Activated CD8-positive, alpha-beta memory T cell treated with anti-CD3 and anti-CD28 coated beads, Interleukin-2, amount 10 ng/mL, durations not matched to agents 7 days and 5 days (primary cell): Measurements from ENCODE around the gene PPP1R2C. TPM values are rescaled to one million over a fixed set of nuclear protein-coding genes. Genes with fewer than 3 reads are reported as not detected.

Experiments used
- ATAC-seq: fragments of 150-1000 bp; cut with Tn5 transposase; one replicate; pipeline ENCODE4 v1.10.0; 2021; ENCODE audit warnings: moderate library complexity
- CTCF ChIA-PET: fragments of 350-600 bp; sonication (Branson Sonifier 250); formaldehyde crosslinking; loops from one replicate; lab custom pipeline; 2021; ENCODE audit warnings: antibody characterized with exemption; lab: Charles Lee
- DNase-seq: peaks from one replicate; pipeline ENCODE4 v3.0.0-alpha.2; 2020
- H3K27ac Mint-ChIP-seq: one replicate; pipeline ENCODE4 v1.8.0; 2021; ENCODE audit warnings: mild to moderate bottlenecking, mixed read lengths
- H3K27me3 Mint-ChIP-seq: one replicate; pipeline ENCODE4 v1.8.0; 2021; ENCODE audit warnings: mixed read lengths
- H3K36me3 Mint-ChIP-seq: one replicate; pipeline ENCODE4 v1.8.0; 2021; ENCODE audit warnings: mild to moderate bottlenecking, mixed read lengths
- H3K4me1 Mint-ChIP-seq: one replicate; pipeline ENCODE4 v1.8.0; 2021; ENCODE audit warnings: mixed read lengths
- H3K4me3 Mint-ChIP-seq: one replicate; pipeline ENCODE4 v1.8.0; 2021; ENCODE audit warnings: mild to moderate bottlenecking, moderate library complexity, mixed read lengths
- H3K9me3 Mint-ChIP-seq: one replicate; pipeline ENCODE4 v1.8.0; 2022; ENCODE audit warnings: low read depth, mixed read lengths
- total RNA-seq, 2 experiments: library from RNA; stranded (reverse); gene quantifications; one replicate each; pipeline ENCODE4 v1.2.3, GENCODE V29; 2021

PPP1R2C gene
- total RNA-seq, 2 experiments from 2014 or later = not detected

DNA sequence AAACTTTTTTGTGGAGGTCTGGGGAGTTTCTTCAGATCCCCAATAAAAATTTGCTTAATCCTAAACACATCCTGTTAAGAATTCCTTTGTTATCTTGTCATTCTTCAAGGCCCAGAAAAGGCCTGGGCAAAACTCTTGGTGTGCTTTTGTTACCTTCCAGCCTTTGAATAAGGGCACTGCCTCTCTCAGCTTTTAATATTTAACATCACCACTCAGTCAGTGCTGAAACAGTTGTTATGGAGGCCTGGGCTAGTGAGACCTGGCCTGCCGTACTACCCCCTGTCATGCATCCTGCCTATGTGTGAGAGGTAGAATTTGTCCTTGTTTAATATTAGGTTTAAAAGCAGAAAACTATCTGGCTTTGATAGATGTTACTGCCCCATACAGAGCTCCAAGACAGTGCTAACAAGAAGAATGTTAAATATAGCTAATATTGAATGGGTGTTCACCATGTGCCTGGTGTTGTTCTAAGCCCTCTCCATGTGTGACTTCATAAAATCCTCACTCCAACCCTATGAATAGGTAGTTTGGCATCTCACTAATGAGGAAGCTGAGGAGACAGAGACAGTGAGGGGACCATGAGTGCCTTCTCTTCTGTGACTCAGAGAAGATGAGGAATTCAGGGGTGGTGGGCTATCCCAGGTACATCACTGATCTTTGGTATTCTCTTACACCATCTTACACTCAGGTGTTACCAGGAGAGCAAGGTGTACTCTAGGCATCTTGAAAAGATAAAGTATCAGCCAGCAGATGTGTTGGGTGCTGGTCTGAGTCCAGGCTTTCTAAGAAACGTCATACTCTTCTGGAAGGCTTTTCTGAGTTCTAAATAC, 6.2 kb downstream of the PPP1R2C start:
- Mint-ChIP-seq H3K36me3 (no peaks in the 10 kb centered on the region), H3K27me3 (no peaks in the 10 kb centered on the region)

DNA sequence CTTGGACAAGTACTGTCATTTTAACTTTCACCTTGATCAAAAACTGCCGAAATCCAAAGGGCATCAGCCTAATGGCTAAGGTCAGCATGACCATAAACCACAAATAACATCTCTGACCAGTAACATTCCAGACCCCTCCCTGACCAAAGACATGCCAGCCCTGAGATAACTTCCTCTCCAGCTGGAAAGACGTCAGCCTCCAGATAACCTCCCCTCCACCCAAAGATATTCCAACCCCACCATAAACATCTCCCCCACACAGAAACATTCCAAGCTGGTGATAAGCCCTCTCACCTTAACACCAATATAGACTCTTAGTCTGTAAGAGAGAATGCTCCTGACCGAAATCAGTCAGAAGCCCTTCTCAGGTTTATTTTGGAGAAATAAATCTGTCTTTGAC, 7.4 kb downstream of the PPP1R2C start:
- no peak overlapping the region for H3K27ac Mint-ChIP-seq

More for the DNA sequence above, 6.2 kb downstream of the PPP1R2C start:
- no peak overlapping the region for H3K4me3 Mint-ChIP-seq
- no peaks in the 10 kb centered on the region for H3K4me1 Mint-ChIP-seq
- H3K27ac Mint-ChIP-seq = no peak overlapping the region
- DNase-seq = no peak
- ATAC-seq = no peak
- H3K9me3 Mint-ChIP-seq = no peaks in the 10 kb centered on the region
- CTCF ChIA-PET = no interaction called here

DNA sequence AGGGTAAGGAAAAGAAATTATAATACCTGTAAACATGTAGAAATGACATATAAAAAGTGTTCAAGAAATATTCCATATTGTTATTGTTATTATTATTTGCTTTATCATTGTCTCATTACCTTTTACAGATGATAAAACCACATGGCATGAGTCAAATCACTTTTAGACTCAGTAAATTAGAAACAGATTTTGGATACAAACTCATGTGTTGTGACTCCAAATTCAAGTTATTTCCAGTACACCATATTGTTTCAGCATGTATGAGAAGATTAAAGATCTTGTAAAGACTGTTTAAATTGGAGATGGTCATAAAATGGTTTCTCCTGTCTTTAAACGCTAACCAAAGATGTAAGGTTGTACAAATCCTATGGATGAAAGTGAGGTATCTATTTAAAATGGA, 18.1 kb downstream of the PPP1R2C start:
- Mint-ChIP-seq H3K27ac (no peak overlapping the region), H3K4me3 (no peak overlapping the region), H3K36me3 (no peaks in the 10 kb centered on the region), H3K9me3 (no peaks in the 10 kb centered on the region), H3K4me1 (no peaks in the 10 kb centered on the region), H3K27me3 (no peaks in the 10 kb centered on the region)
- ATAC-seq (no peak), DNase-seq (no peak)
- CTCF ChIA-PET = no interaction called here

More for the DNA sequence above, 7.4 kb downstream of the PPP1R2C start:
- Mint-ChIP-seq H3K4me3 (no peak overlapping the region), H3K9me3 (no peaks in the 10 kb centered on the region), H3K36me3 (no peaks in the 10 kb centered on the region), H3K27me3 (no peaks in the 10 kb centered on the region), H3K4me1 (no peaks in the 10 kb centered on the region)
- DNase-seq (no peak), ATAC-seq (no peak)
- CTCF ChIA-PET = no interaction called here

DNA sequence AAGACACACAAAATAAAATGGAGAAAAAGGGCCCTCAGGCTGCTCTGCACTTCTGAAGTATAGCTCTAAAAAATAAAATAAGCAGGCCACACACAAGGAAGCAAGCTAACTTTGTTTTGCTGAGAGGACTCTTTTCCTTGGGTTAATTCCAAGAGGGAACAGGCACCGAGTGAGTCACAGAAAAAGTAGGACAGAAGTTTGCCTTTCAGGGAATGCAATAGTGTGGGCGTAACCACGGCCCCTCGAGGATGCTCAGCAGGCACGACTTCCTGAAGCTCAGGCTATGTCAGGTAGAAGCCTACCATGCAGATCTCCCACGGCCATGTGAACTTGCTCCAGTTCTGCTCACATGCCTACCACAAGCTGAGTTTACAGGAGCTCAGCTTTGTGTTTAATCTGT, 22.1 kb downstream of the PPP1R2C start:
- no peaks in the 10 kb centered on the region for H3K4me1 Mint-ChIP-seq
- DNase-seq (no peak), ATAC-seq (no peak)
- H3K27ac Mint-ChIP-seq = no peak overlapping the region
- CTCF ChIA-PET = no interaction called here
- no peaks in the 10 kb centered on the region for H3K36me3 Mint-ChIP-seq
- no peak overlapping the region for H3K4me3 Mint-ChIP-seq
- no peaks in the 10 kb centered on the region for H3K27me3 Mint-ChIP-seq
- no peaks in the 10 kb centered on the region for H3K9me3 Mint-ChIP-seq

DNA sequence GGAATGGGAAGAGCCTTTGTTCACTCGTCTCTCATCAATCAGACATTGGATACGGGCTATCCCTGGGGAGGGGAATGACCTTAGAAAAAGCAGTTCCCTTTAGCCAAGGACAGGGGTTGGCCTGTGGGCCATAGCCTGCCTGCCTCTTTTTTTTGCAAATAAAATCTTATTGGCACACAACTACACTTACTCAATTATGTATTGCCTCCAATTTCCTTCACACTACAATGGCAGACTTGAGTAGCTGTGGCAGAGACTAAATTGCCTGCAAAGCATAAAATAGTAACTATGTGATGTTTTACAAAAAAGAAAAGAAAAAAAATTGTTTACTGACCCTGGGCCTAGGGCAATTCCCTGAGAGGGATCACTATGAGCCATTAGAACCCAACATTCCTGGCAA, 23.4 kb downstream of the PPP1R2C start:
- no peaks in the 10 kb centered on the region for H3K4me1 Mint-ChIP-seq
- DNase-seq (no peak), ATAC-seq (no peak)
- H3K4me3 Mint-ChIP-seq = no peak overlapping the region
- no peak overlapping the region for H3K27ac Mint-ChIP-seq
- CTCF ChIA-PET = no interaction called here
- no peaks in the 10 kb centered on the region for H3K27me3 Mint-ChIP-seq
- H3K9me3 Mint-ChIP-seq = no peaks in the 10 kb centered on the region
- H3K36me3 Mint-ChIP-seq = no peaks in the 10 kb centered on the region

DNA sequence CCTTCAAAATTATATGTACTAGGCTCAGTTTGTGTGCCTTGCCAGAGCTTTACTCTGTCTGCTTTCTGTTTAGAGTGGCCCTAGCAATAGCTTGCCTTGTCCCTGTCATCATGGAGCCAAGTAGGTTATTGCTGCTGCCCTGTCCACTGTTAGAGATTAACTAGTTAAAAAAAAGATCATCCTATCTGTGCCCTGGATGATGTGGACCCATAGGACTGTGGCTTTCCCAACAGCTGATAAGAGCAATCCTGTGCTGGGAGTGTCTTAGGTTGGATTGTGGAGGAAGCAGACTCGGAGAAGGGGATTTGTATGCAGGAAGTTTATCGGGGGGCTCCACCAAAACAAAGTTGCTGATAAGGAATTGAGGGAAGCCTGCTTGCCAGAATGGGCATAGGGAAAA, 23.8 kb downstream of the PPP1R2C start:
- CTCF ChIA-PET = no interaction called here
- Mint-ChIP-seq H3K27me3 (no peaks in the 10 kb centered on the region), H3K27ac (no peak overlapping the region)

DNA sequence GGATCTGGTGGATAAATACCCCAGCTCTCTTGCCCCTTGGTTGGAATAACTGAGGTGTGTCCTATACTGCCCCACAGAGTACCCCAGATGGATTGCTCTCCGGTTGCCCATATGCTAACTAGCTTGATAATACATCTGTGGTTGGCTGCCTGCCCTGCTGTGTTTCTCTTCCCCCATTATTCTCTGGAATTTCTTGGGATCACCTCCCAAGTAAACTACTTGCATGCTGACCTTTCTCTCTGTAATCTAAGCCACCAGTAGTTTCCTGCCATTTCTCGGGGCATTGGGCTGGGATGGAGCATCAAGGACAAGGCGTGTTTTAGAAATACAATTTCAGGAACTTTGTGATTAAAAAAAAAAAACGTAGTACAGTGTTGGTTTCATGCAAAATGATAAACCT, 25.2 kb downstream of the PPP1R2C start:
- no peaks in the 10 kb centered on the region for H3K4me1 Mint-ChIP-seq
- no peaks in the 10 kb centered on the region for H3K9me3 Mint-ChIP-seq
- CTCF ChIA-PET = no interaction called here
- no peak overlapping the region for H3K27ac Mint-ChIP-seq
- no peaks in the 10 kb centered on the region for H3K27me3 Mint-ChIP-seq
- DNase-seq (no peak), ATAC-seq (no peak)
- no peaks in the 10 kb centered on the region for H3K36me3 Mint-ChIP-seq
- H3K4me3 Mint-ChIP-seq = no peak overlapping the region

More for the DNA sequence above, 23.8 kb downstream of the PPP1R2C start:
- H3K36me3 Mint-ChIP-seq = no peaks in the 10 kb centered on the region
- H3K4me3 Mint-ChIP-seq = no peak overlapping the region
- no peaks in the 10 kb centered on the region for H3K9me3 Mint-ChIP-seq
- no peak for ATAC-seq
- DNase-seq = no peak
- no peaks in the 10 kb centered on the region for H3K4me1 Mint-ChIP-seq

DNA sequence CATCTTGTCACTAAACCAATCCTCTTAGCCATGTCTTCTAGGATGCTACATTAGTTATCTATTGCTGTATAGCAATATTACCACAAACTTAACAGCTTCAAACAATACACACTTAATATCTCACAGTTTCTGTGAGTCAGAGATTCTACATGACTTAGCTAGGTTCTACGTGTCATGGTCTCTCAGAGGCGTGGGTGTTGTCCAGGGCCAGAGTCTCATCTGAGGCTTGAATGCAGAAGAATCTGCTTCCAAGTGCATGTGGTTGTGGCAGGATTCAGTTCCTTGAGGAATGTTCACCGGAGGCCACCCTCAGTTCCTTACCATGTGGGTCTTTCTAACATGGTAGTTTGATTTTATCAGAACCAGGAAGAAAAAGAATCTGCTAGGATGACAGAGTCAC, 26.4 kb downstream of the PPP1R2C start:
- CTCF ChIA-PET = no interaction called here
- Mint-ChIP-seq H3K27me3 (no peaks in the 10 kb centered on the region), H3K9me3 (no peaks in the 10 kb centered on the region), H3K27ac (no peak overlapping the region), H3K36me3 (no peaks in the 10 kb centered on the region), H3K4me1 (no peaks in the 10 kb centered on the region), H3K4me3 (no peak overlapping the region)
- DNase-seq (no peak), ATAC-seq (no peak)

DNA sequence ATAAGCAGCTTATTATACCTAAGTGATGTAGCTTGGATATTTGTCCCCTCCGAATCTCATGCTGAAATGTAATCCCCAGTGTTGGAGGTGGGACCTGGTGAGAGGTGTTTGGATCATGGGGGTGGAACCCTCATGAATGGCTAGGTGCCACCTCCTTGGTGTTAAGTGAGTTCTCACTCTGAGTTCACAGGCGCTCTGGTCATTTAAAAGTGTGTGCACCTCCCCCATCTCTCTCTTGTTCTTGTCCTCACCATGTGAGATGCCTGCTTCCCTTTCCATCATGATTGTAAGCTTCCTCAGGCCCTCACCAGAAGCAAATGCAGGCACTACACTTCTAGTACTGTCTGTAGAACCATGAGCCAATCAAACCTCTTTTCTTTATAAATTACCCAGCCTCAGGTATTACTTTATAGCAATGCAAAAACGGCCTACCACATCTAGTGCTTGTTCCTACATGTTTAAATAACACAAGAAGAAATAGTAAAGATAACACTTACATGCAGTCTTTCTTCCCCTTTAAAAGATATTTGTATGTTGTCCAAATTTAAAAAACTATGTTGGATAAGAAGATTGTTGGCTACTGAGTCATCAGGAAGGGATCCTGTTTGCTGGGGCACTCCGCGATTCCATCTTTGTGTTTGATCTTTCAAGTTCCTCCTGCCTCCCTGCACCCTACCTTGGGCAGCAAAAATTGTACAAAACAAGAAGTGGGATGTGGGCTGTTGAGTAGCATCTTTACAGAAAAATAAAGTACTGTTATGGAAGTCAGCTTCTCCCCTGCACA, 29.7 kb downstream of the PPP1R2C start:
- Mint-ChIP-seq H3K27me3 (no peaks in the 10 kb centered on the region), H3K9me3 (no peaks in the 10 kb centered on the region), H3K4me1 (no peaks in the 10 kb centered on the region), H3K27ac (no peak overlapping the region), H3K4me3 (no peak overlapping the region), H3K36me3 (no peaks in the 10 kb centered on the region)
- DNase-seq (no peak), ATAC-seq (no peak)
- CTCF ChIA-PET = no interaction called here

DNA sequence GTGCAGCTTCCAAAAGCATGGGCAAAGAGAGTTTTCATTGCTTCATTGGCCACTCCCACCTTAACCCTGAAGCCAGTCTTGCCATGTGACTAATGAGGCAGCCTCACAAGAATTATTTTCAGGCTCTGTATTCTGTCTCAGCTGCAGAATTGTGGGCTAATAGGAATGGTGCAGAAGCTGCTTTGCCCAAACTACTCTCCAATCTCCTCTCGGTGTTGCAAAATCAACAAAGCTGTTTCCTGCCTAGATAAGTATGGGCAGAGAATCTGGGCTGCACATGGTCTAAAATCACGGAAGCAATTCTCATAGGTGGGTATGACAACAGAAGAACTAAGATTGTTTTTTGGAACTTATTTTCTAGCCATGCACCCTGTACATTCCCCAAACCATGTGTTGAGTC, 31.4 kb downstream of the PPP1R2C start:
- CTCF ChIA-PET = no interaction called here

DNA sequence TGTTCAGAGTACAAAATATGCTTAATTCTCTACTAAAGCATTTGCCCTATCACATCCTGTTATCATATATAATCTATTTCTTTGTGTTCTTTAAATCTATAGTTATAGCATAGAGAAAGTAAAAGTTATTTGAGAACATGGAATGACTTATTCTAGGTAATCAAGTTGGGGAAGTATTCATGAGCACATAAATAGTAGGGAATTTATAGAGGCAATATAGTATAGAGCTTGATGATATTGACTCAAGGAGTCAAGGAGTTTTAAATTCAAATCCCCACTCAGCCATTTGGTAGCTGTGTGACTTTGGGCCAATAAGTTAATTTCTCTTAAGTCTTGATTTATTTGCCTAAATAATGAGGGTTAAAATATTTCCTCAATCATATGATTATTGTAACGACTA, 37.5 kb downstream of the PPP1R2C start:
- Mint-ChIP-seq H3K9me3 (no peaks in the 10 kb centered on the region), H3K36me3 (no peaks in the 10 kb centered on the region), H3K4me1 (peaks cover 5% of the 10 kb centered on the region), H3K27ac (no peak overlapping the region), H3K27me3 (no peaks in the 10 kb centered on the region), H3K4me3 (no peak overlapping the region)
- no peak for ATAC-seq
- DNase-seq = no peak
- CTCF ChIA-PET = no interaction called here

More for the DNA sequence above, 31.4 kb downstream of the PPP1R2C start:
- no peak overlapping the region for H3K4me3 Mint-ChIP-seq
- H3K4me1 Mint-ChIP-seq = no peaks in the 10 kb centered on the region
- no peaks in the 10 kb centered on the region for H3K27me3 Mint-ChIP-seq
- no peaks in the 10 kb centered on the region for H3K9me3 Mint-ChIP-seq
- no peak for DNase-seq
- H3K36me3 Mint-ChIP-seq = no peaks in the 10 kb centered on the region
- no peak for ATAC-seq
- H3K27ac Mint-ChIP-seq = no peak overlapping the region

DNA sequence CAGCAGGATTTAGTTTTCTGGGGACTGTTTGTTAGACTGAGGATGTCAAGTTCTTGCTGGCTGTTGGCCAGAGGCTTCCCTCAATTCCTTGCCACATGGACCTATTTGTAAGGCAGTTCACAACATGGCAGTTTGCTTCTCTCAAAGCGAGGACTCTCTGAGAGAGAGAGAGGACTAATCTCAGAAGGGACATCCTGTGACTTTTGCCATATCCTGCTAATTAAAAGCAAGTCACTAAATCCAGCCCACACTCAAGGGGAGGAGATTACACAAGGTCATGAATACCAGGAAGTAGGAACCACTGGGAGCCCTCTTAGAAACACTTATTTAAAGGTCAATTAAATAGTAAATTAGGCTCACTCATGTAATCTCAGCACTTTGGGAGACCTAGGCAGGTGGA, 38.2 kb downstream of the PPP1R2C start:
- Mint-ChIP-seq H3K27me3 (no peaks in the 10 kb centered on the region), H3K27ac (no peak overlapping the region), H3K4me1 (peaks cover 5% of the 10 kb centered on the region), H3K4me3 (no peak overlapping the region), H3K9me3 (no peaks in the 10 kb centered on the region), H3K36me3 (no peaks in the 10 kb centered on the region)
- ATAC-seq (no peak), DNase-seq (no peak)
- CTCF ChIA-PET = no interaction called here

DNA sequence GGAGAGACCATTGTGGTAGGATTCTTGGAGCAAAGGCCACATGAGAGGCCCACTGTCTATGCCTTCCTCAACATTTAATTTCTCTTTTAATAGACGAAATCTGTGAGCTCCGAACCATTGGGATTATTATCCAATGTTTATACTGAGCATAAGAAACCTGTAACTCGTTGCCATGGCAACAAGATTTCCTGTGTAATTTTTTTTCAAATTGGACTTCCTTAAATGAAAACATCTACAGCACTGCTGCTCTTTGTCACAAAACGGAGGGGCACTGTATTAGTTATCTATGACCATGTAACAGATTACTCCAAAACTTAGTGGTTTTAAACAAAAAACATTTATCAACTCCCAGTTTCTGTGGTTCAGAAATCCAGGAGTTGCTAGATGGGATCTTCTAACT, 38.7 kb downstream of the PPP1R2C start:
- no peaks in the 10 kb centered on the region for H3K36me3 Mint-ChIP-seq
- H3K27ac Mint-ChIP-seq = no peak overlapping the region

DNA sequence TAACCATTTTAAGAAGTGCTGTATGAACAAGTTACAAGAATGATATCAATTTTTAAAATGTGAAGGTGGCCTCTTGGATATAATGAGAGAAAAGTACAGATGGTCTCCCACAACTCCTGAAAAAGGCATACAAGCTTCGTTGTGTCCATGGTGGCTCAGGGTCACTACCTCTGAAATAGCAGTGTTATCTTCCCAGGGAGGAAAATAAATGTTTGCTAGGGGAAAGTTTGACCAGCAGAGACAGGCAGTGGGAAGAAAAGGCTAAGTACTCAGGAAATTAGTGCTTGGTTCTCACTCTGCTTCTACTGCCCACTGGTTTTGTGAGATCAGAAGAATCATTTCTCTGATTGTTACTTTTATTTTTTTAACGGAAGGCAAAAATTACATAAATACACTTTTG, 39.4 kb downstream of the PPP1R2C start:
- ATAC-seq (no peak), DNase-seq (no peak)
- no peaks in the 10 kb centered on the region for H3K9me3 Mint-ChIP-seq
- H3K27ac Mint-ChIP-seq = no peak overlapping the region
- peaks cover 5% of the 10 kb centered on the region for H3K4me1 Mint-ChIP-seq
- H3K36me3 Mint-ChIP-seq = no peaks in the 10 kb centered on the region
- H3K4me3 Mint-ChIP-seq = no peak overlapping the region
- H3K27me3 Mint-ChIP-seq = no peaks in the 10 kb centered on the region
- CTCF ChIA-PET = interaction anchor here (0.7 kb wide), 1 partner anchor 821 kb away, joined by 3 read pairs; no protein-coding TSS in a partner anchor

More for the DNA sequence above, 38.7 kb downstream of the PPP1R2C start:
- no peak for ATAC-seq
- no peak overlapping the region for H3K4me3 Mint-ChIP-seq
- CTCF ChIA-PET = interaction anchor here (0.7 kb wide), 1 partner anchor 821 kb away, joined by 3 read pairs; no protein-coding TSS in a partner anchor
- DNase-seq = no peak
- H3K4me1 Mint-ChIP-seq = peaks cover 5% of the 10 kb centered on the region
- H3K9me3 Mint-ChIP-seq = no peaks in the 10 kb centered on the region
- H3K27me3 Mint-ChIP-seq = no peaks in the 10 kb centered on the region
